SK-N-SH (cell line): Measurements from ENCODE around the gene SNAP91. TPM values are rescaled to one million over a fixed set of nuclear protein-coding genes. Genes with fewer than 3 reads are reported as not detected.

Source experiments
- CTCF ChIA-PET: fragments of 300-600, 350-600 bp; formaldehyde crosslinking; extraction: SDS; loops from one replicate; lab custom pipeline; 2021; lab: Yijun Ruan, JAX
- POLR2A ChIA-PET: fragments of 350-600 bp; sonication (Branson Sonifier 250); formaldehyde crosslinking; extraction: SDS; loops from one replicate; lab custom pipeline; 2020; ENCODE audit warnings: antibody characterized with exemption, inconsistent platforms; lab: Yijun Ruan, JAX
- DNase-seq: peaks from one replicate; pipeline ENCODE4 v3.0.0; 2012
- H2AFZ ChIP-seq: fragments of 200-600 bp; sonication (generic); 2 replicates; pipeline ENCODE4 v1.8.1; 2016; ENCODE audit warnings: antibody characterized with exemption, mild to moderate bottlenecking, low read depth
- H3F3A ChIP-seq: fragments of 200-600 bp; sonication (generic); replicated peaks from 2 replicates; pipeline ENCODE3; 2016; ENCODE audit warnings: antibody characterized with exemption, mild to moderate bottlenecking; ENCODE audit not compliant: insufficient read depth
- H3K27ac ChIP-seq, 2 experiments: fragments of 200-500 bp in 1 of 2; fragments of 200-600 bp in 1 of 2; sonication (Bioruptor generic) in 1 of 2; sonication (generic), shearing (Covaris generic) in 1 of 2; 2 replicates each; pipeline versions ENCODE4 v1.5.1 to v1.6.1; 2014 to 2016; ENCODE audit warnings: low read depth in 2 of 2, inconsistent platforms in 1 of 2, low read length in 1 of 2, mild to moderate bottlenecking in 1 of 2, mixed read lengths in 1 of 2
- H3K27me3 ChIP-seq: fragments of 200-600 bp; sonication (generic), shearing (Covaris generic); 2 replicates; pipeline ENCODE4 v1.6.1; 2016; ENCODE audit warnings: mixed run types; ENCODE audit not compliant: insufficient read depth
- H3K36me3 ChIP-seq, 2 experiments: fragments of 200-500 bp in 1 of 2; fragments of 200-600 bp in 1 of 2; sonication (Bioruptor generic) in 1 of 2; sonication (generic) in 1 of 2; replicated peaks in 1 of 2; 2 replicates each; pipeline versions ENCODE3 to v1.5.1; 2014 to 2016; ENCODE audit warnings: low read length in 1 of 2, mild to moderate bottlenecking in 1 of 2; ENCODE audit not compliant: insufficient read depth in 2 of 2, control insufficient read depth in 1 of 2
- H3K4me1 ChIP-seq, 2 experiments: fragments of 200-500 bp in 1 of 2; fragments of 200-600 bp in 1 of 2; sonication (Bioruptor generic) in 1 of 2; sonication (generic), shearing (Covaris generic) in 1 of 2; 2 replicates each; pipeline versions ENCODE4 v1.5.1 to v1.6.1; 2014 to 2016; ENCODE audit warnings: low read depth in 1 of 2, low read length in 1 of 2, mixed run types in 1 of 2; ENCODE audit not compliant: insufficient read depth in 2 of 2, control insufficient read depth in 1 of 2
- H3K4me2 ChIP-seq: fragments of 200-600 bp; sonication (generic), shearing (Covaris generic); 2 replicates; pipeline ENCODE4 v1.6.1; 2017; ENCODE audit warnings: mixed run types
- H3K4me3 ChIP-seq, 2 experiments: fragments of 200-500 bp in 1 of 2; fragments of 200-600 bp in 1 of 2; sonication (Bioruptor generic) in 1 of 2; sonication (generic), shearing (Covaris generic) in 1 of 2; 2 replicates each; pipeline versions ENCODE4 v1.5.1 to v1.8.1; 2014 to 2016; ENCODE audit warnings: low read depth in 2 of 2, inconsistent platforms in 1 of 2, low read length in 1 of 2, mild to moderate bottlenecking in 1 of 2, mixed read lengths in 1 of 2, moderate library complexity in 1 of 2
- H3K79me2 ChIP-seq: fragments of 200-600 bp; sonication (generic); 2 replicates; pipeline ENCODE4 v1.8.1; 2017; ENCODE audit warnings: mild to moderate bottlenecking; ENCODE audit not compliant: insufficient read depth
- H3K9ac ChIP-seq: fragments of 200-600 bp; sonication (generic); 2 replicates; pipeline ENCODE4 v1.6.1; 2017; ENCODE audit warnings: mixed run types
- H3K9me2 ChIP-seq: fragments of 200-600 bp; sonication (generic); 2 replicates; pipeline ENCODE4 v1.6.1; 2017; ENCODE audit warnings: mixed run types
- H3K9me3 ChIP-seq: fragments of 200-600 bp; sonication (generic); 2 replicates; pipeline ENCODE4 v1.6.1; 2017; ENCODE audit warnings: mixed run types, mild to moderate bottlenecking, moderate library complexity
- H4K20me1 ChIP-seq: fragments of 200-600 bp; sonication (generic); 2 replicates; pipeline ENCODE4 v1.6.1; 2017; ENCODE audit warnings: mild to moderate bottlenecking, mixed run types; ENCODE audit not compliant: insufficient read depth
- CHD2 ChIP-seq: fragments of 150-350 bp; IDR thresholded peaks from 2 replicates; pipeline ENCODE4 v1.6.1; 2018; ENCODE audit warnings: low read length; ENCODE audit not compliant: partially characterized antibody
- MXI1 ChIP-seq: IDR thresholded peaks from 2 replicates; pipeline ENCODE4 v1.6.1; 2012; ENCODE audit warnings: mild to moderate bottlenecking, low read depth, low read length, improper control_type of control experiment
- NRF1 ChIP-seq: IDR thresholded peaks from 2 replicates; pipeline ENCODE4 v1.6.1; 2012; ENCODE audit warnings: low read depth, mild to moderate bottlenecking, low read length
- POLR2AphosphoS5 ChIP-seq: IDR thresholded peaks from 2 replicates; pipeline ENCODE4 v1.6.1; 2012; ENCODE audit warnings: low read depth, low read length
- RAD21 ChIP-seq: IDR thresholded peaks from 2 replicates; pipeline ENCODE4 v1.6.1; 2012; ENCODE audit warnings: mild to moderate bottlenecking, low read length
- SMC3 ChIP-seq: IDR thresholded peaks from 2 replicates; pipeline ENCODE4 v1.6.1; 2012; ENCODE audit warnings: low read depth, low read length, improper control_type of control experiment
- TCF12 ChIP-seq: IDR thresholded peaks from 2 replicates; pipeline ENCODE4 v1.4.0; 2012
- WGBS: methylation state at CpG from one replicate; pipeline ENCODE4 v1.1.6; 2017; ENCODE audit warnings: low lambda C conversion rate; 5-methylcytosine and 5-hydroxymethylcytosine counted together
- polyA plus RNA-seq, 3 experiments: library from polyadenylated mRNA; depleted of rRNA; stranded (reverse); fragments of >200 nt; gene quantifications; 2 replicates each; pipeline ENCODE4 v1.2.3, GENCODE V29; 2012

The SNAP91 gene
- polyA plus RNA-seq, 1 of the 3 experiments (the other 2 are of a cell fraction), result 0.64 TPM

GRCh38 chr6:83709748-83710050 lies 798 bp upstream of the SNAP91 start:
- Histone ChIP-seq H3K9ac (no peak overlapping the region), H4K20me1 (no peaks in the 10 kb centered on the region), H3K4me1 (peaks cover 0 to 5% of the 10 kb centered on the region in 2 experiments; a peak in 2 of 4 replicates), H3K4me2 (no peak overlapping the region), H3K27me3 (peaks cover 30% of the 10 kb centered on the region; the same call in 1 of the 2 replicates), H3K4me3 (peak overlapping the region in 1 of 2 experiments; percentile 61; a peak in 2 of 4 replicates), H3F3A (no peaks in the 10 kb centered on the region), H3K27ac (peak overlapping the region in 1 of 2 experiments; percentile 87; a peak in 1 of 4 replicates), H3K79me2 (no peaks in the 10 kb centered on the region), H3K36me3 (no peaks in the 10 kb centered on the region), H3K9me2 (no peaks in the 10 kb centered on the region), H3K9me3 (peaks cover 7% of the 10 kb centered on the region; the same call in 1 of the 2 replicates), H2AFZ (no peak overlapping the region)
- ChIA-PET CTCF (interaction anchor here (0.9 to 1.3 kb wide), 2 partner anchors 11 to 94 kb away, joined by 4 to 7 read pairs; no protein-coding TSS in a partner anchor), POLR2A (interaction anchor here (1.9 to 2.3 kb wide), 2 partner anchors 94 to 143 kb away, joined by 14 to 15 read pairs; partner anchors contain the start of gene RIPPLY2)
- no peak for TF ChIP-seq NRF1
- no peak for TF ChIP-seq POLR2AphosphoS5
- no peak for DNase-seq
- 51% methylated on average over 8 of the region's 8 CpGs for WGBS

GRCh38 chr6:83708546-83708969 lies 343 bp downstream of the SNAP91 start:
- no peaks in the 10 kb centered on the region for H3K79me2 ChIP-seq
- TF ChIP-seq TCF12 (no peak), CHD2 (peak; percentile 18)
- TF ChIP-seq, all 33 proteins: peak for 1
- H3K27ac ChIP-seq, result peak overlapping the region in 1 of 2 experiments; percentile 87; a peak in 2 of 4 replicates
- H3K36me3 ChIP-seq, result peaks cover 0 to 3% of the 10 kb centered on the region in 2 experiments
- no peaks in the 10 kb centered on the region for H3K9me2 ChIP-seq
- peak overlapping the region; percentile 82 for H3K4me2 ChIP-seq
- no peaks in the 10 kb centered on the region for H4K20me1 ChIP-seq
- no CpG with 5 or more reads among the region's 52 CpGs for WGBS
- no peaks in the 10 kb centered on the region for H3F3A ChIP-seq
- ChIA-PET POLR2A (interaction anchor here (1.4 to 2.3 kb wide), 4 partner anchors 11 to 151 kb away, joined by 4 to 15 read pairs (median 10); partner anchors contain the start of genes CYB5R4 and RIPPLY2), CTCF (interaction anchor here (0.7 to 1.4 kb wide), 5 partner anchors 93 to 512 kb away, joined by 3 to 7 read pairs (median 3); no protein-coding TSS in a partner anchor)
- peak overlapping the region; percentile 60 to 61 for H3K4me3 ChIP-seq
- H2AFZ ChIP-seq, result peak overlapping the region; percentile 41; the same call in 1 of the 2 replicates
- H3K9ac ChIP-seq, result no peak overlapping the region
- peaks cover 0 to 5% of the 10 kb centered on the region in 2 experiments; a peak in 2 of 4 replicates for H3K4me1 ChIP-seq
- DNase-seq, result peak; percentile 84
- H3K27me3 ChIP-seq, result peaks cover 30% of the 10 kb centered on the region; the same call in 1 of the 2 replicates
- H3K9me3 ChIP-seq, result peaks cover 7% of the 10 kb centered on the region; the same call in 1 of the 2 replicates

- Histone ChIP-seq H3K4me1 (peaks cover 0 to 5% of the 10 kb centered on the region in 2 experiments; a peak in 2 of 4 replicates), H3F3A (no peaks in the 10 kb centered on the region), H3K27ac (peak overlapping the region in 1 of 2 experiments; percentile 87; a peak in 2 of 4 replicates), H3K36me3 (peaks cover 0 to 3% of the 10 kb centered on the region in 2 experiments), H3K27me3 (peaks cover 30% of the 10 kb centered on the region; the same call in 1 of the 2 replicates), H3K9me2 (no peaks in the 10 kb centered on the region), H3K4me3 (peak overlapping the region; percentile 60 to 61), H2AFZ (peak overlapping the region; percentile 41; the same call in 1 of the 2 replicates), H4K20me1 (no peaks in the 10 kb centered on the region), H3K9ac (no peak overlapping the region), H3K79me2 (no peaks in the 10 kb centered on the region), H3K9me3 (peaks cover 7% of the 10 kb centered on the region; the same call in 1 of the 2 replicates), H3K4me2 (peak overlapping the region; percentile 82)
- DNase-seq, result peak; percentile 79
- TF ChIP-seq SMC3 (no peak), MXI1 (peak; percentile 71), RAD21 (peak; percentile 39), CHD2 (peak; percentile 14)
- WGBS, result 21% methylated on average over 42 of the region's 53 CpGs
- ChIA-PET CTCF (interaction anchor here (1.0 to 1.4 kb wide), 4 partner anchors 93 to 511 kb away, joined by 3 to 7 read pairs (median 3); no protein-coding TSS in a partner anchor), POLR2A (interaction anchor here (1.4 to 2.3 kb wide), 4 partner anchors 12 to 152 kb away, joined by 4 to 15 read pairs (median 10); partner anchors contain the start of genes CYB5R4 and RIPPLY2)
These were observed 914 bp downstream of the SNAP91 start for GRCh38 chr6:83707829-83708545.
